ENCODE results near the gene TTN.

TTN gene

DNA sequence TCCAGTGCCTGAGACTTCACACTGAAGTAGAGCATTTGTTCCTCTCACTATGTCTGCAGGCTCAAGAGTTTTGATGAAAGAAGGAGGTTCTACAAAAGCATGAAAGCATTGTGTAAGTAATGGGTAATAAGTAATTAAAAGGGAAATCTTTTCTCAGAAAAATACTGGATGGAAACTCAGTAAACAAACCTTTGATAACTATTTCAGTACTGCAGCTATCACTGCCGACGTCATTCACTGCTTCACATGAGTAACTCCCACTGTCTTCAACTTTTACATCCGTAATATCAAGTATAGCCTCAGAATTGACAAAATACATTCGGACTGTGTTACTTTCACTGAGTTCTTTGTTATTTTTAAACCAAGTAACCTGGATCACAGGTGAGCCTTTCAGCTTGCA is 72.7 kb downstream of the TTN start:
- DNase-seq (ENCODE audit: low read depth in 1 of 2, low spot score in 1 of 2), result no peak

DNA sequence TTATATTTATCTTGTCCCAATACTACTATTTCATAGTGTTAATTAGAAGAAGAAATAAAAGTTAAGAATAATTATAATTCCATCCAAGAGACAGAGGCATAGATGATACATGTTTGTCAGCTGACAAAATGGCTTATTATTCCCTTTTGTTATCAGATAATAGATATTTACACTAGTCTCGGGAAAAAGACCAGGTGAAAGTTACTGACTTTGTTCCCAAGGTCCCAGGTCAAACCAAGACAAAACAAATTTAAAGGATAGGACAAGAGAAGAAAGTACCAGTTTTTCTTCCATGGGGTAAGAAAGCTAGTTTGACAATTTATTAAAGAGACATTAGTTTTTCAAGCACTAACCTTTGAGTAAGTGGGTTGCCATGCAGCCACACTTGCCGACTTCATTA is 73.2 kb downstream of the TTN start:
- no peak for DNase-seq (ENCODE audit: low read depth in 1 of 2, low spot score in 1 of 2)

DNA sequence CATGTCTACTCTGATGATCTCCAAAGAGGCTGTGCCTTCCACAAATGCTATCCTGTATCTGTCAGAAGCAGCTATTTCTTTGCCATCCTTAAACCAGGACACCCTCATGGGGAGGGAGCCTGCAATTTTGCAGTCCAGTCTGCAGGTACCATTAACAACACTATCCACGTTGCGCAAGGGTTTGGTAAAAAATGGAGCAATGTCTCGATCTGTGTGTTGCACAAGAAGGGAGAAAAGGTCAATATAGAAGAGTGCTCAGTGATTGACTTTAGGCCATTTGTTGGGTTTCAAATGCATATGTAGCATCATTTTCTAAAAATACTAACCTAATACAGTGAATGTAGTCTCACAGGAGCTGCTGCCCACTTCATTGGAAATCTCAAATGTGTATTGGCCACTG is 74.3 kb downstream of the TTN start:
- DNase-seq (ENCODE audit: low read depth in 1 of 2, low spot score in 1 of 2), result no peak

DNA sequence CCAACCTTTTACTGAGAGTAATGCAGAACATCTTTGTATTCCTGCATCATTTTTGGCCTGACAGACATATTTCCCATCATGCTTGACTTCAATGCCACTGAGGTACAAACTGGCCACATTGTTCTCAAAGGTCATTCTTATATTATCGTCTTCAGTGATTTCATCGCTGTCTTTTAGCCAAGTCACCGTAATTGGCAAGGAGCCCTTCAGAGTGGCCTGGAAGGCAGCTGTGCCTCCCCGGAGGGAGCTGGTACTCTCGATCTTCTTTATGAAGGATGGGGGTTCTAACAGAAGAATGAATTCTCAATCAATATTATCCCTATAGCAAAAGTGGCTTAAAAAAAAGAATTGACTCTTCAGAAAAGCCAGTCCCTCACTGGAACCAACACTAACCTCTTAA is 75.9 kb downstream of the TTN start:
- DNase-seq (ENCODE audit: low read depth in 1 of 2, low spot score in 1 of 2), result no peak

DNA sequence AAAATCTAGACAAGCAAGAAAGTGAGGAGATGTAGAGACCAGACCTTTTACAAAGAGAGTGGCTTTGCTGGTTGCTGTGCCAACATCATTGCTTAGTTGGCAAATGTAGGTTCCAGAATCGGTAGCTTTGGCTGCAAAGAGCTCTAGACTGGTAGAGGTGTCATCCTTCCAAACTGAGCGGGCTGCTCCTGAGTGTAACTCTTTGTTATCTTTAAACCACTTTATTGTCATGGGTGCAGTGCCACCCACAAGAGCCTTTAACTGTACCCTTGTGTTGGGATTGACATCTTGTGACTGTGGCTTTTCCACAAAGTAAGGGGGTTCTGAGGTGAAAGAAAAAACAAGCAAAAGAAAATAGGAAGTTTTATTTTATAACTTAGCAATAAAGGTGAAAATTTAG is 77.2 kb downstream of the TTN start:
- DNase-seq (ENCODE audit: low read depth in 1 of 2, low spot score in 1 of 2), result no peak

DNA sequence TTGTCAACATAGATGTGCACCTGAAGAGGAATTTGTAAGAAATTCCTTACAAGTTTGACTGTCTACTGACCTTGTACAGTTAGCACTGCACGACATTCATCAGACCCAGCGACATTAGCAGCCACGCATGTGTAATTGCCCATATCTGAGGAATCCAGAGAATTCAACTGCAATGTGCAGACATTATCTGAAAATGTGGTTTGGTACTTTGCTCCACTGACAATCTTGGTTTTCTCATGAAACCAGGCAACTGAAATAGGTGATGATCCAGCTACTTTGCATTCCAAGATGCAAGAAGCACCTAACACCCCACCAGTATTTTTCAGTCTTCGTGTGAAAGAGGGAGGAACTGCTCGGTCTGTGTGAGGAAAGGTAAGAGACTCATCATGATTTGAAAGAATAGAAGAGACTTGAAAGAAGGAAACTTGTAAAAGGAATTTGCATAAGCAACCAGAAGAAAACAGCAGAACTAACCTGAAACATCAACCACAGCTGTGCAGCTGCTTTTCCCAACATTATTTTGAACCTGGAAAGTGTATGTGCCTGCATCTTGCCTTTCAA is 83.4 kb downstream of the TTN start:
- no peak for DNase-seq (ENCODE audit: low read depth in 1 of 2, low spot score in 1 of 2)

DNA sequence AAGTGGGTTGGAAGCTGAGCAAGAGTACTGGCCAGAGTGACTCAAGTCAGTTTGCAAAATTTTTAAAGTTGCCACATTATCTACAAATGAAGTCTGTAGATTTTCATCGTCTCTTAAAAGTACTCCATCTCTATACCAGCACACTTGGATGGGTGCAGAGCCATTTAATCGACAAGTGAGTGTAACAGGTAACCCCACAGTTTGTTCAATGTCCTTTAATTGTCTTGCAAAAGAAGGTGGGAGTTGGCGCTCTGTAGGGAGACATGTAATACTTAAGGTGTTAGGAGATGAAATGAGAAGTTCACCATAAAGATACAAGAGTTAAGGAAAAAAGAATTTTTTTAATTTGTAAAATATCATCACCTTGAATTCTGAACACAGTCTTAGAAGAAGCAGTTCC is 84.9 kb downstream of the TTN start:
- DNase-seq (ENCODE audit: low read depth in 1 of 2, low spot score in 1 of 2), result no peak

DNA sequence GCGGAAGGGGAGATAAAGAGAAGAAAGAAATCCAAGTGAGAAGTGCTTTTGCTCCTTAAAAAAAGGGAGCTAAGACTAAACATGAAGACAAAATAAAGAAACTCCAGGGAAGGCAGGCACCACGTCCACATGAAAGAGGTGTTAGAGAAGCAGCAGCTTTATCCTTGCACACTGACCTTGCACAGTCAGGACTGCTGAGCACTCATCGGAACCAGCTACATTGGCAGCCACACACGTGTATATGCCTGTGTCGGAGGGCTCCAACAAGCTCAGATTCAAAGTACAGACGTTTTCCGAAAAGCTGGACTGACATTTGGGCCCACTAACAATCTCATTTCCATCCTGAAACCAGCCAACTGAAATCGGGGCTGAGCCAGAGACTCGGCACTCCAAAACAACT is 88.2 kb downstream of the TTN start:
- DNase-seq (ENCODE audit: low read depth in 1 of 2, low spot score in 1 of 2), result no peak

DNA sequence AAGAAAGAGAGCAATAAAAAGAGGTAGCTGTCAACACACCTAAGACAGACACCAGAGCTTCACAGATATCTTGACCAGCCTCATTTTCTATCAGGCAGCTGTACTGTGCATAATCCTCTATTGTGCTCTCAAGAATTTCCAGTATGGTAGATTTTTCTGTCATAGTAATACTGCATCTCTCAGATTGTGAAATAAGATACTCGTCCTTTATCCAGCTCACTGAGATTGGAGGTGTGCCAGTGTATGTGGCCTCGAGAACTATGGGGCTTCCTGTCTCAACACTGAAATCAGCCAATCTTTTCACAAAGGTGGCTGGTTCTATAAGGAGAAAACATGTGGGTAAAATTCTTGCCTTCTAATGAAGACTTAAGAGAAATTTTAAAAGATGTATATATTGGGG is 88.9 kb downstream of the TTN start:
- no peak for DNase-seq (ENCODE audit: low read depth in 1 of 2, low spot score in 1 of 2)

DNA sequence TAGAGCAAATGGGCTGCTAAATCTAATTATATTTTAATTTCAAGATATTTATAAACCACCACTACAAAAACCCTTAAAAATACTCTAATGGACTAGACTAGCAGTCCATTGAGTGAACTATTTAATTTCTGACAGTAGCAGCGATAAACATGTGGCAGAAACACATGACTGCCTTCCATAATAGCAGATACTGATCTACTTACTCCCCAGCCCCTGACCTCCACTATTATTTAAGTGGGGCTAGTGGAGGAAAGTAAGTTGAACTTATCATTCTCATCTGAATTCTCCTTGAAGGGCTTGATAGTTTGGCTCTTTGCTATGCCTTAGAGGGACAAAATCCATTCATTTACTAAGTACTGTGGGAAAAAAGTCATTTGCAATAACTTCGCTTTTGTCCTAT is 90.8 kb downstream of the TTN start:
- DNase-seq (ENCODE audit: low read depth in 1 of 2, low spot score in 1 of 2), result no peak

DNA sequence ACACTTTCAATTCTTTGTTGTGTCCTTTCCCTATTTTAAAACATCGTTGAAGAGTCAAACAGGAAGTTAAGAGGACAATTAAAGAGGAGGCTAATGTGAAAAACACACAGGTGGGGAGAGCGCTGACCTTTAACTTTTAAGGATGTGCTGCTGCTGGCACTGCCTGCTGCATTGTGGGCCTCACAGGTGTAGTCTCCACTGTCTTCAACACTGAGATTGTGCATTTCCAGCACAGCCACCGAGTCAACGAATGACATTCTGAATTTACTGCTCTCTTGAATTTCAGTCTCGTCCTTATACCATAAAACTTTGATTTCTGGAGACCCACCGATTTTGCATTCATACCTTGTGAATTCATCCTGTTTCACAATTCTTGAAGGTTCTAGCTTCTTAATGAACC is 91.9 kb downstream of the TTN start:
- no peak for DNase-seq (ENCODE audit: low read depth in 1 of 2, low spot score in 1 of 2)

DNA sequence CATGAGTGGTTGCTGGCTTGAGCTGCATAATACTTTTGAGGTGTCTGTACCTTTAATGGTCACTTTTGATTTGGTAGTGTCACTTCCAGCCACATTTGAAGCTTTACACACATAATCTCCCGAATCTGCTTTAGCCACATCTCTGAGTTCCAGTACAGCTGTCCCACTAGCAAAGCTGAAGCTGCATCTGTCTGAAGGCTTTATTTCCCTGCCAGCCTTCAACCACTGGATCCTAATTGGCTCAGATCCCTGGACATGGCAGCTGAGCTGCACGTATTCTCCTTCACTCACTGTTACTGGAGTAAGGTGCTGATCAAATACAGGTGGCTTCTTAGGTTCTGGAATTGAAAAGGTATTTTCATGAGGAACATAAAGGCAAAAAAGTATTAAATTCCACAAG is 99.7 kb downstream of the TTN start:
- DNase-seq (ENCODE audit: low read depth in 1 of 2, low spot score in 1 of 2), result no peak

DNA sequence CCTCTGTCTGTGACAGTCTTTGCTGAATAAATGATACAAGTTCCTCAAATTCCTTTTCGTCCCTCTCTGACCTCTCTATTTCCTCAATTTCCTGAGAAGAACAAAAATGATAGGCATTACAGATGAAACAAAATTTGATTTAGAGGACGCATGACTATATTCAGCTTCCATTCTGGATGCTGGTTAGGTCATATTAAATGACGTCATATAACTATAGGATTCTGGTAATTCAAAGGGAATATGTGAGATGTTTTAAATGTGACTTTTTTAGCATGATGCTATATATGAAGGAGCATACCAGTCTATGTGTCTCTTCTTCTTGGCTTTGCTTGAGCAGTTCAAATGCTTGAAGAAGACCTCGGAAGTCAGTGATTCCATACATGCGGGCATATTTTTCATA is 102.3 kb downstream of the TTN start:
- no peak for DNase-seq (ENCODE audit: low read depth in 1 of 2, low spot score in 1 of 2)

DNA sequence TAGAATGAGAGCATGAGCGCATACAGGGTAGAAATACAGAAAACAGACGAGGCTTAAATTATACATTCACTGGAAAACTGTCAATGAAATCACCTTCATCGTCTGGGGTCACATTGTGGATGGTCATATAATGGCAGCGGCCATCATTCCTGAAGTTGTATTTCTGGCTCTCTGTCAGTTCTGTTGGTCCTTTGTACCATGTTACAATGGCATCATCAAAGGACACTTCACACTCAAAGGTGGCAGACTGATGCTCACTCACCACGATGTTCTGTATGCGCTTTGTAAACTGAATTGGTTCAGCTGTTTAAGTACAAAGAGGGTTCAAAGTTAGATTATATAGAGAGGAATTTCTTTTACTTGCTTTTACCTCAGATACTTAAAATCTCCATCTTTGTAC is 104.9 kb downstream of the TTN start:
- no peak for DNase-seq (ENCODE audit: low read depth in 1 of 2, low spot score in 1 of 2)

DNA sequence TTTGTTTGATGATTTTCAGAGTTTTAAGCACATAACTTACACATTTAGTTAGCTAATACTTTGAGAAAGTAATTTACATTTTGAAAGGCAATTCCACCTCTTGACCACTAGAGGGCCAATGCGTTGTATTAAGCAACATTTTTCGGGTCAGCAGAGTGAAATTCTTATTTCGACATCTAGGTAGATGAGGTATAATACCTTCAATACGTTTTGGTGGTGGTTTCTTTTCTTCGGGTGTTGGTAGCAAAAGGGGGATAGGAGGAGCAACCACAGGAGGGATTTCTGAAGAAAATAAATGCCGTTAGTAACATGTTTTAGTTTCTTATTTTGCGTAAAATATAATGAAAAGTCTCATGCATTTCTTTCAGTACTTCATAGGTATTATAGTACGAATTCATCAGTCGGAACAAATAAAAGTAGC is 106.3 kb downstream of the TTN start:
- DNase-seq (ENCODE audit: low read depth in 1 of 2, low spot score in 1 of 2), result no peak

DNA sequence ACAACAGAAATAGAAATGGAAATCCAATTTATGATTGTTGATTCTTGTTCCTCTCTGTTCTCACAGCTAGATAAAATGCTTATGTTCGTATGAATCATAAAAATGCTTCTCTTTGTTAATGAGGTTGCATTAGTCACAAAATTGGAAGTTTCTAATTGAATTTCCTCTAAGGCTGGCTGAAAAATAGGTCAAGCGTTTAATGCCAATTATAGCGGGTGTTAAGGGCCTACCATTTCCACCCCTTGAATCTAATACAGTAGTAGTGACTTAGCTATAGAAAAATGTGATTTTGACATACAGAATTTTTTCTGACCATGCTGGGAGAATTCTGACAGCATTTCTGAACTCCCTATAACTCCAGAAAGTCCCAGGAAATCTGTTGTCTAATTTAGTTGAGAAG is 107.1 kb downstream of the TTN start:
- no peak for DNase-seq (ENCODE audit: low read depth in 1 of 2, low spot score in 1 of 2)

DNA sequence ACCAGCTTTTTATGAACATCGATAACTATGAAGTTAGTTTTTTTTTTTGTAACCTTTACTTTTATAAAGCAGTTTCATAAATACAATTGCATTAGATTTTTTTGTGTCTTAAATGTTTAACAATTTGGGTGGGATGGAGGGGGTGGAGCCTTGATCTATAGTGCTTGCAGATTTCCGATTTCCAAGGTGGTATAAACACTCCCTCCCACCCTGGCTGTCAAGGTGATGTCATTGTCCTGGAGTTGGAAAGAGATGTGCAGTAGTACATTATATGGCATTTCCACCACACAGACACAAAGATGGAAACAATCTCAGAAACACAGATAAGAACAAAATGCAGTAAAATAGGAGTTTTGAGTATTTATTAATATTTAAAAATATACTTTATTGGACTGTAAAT is 114.4 kb downstream of the TTN start:
- DNase-seq (ENCODE audit: low read depth in 1 of 2, low spot score in 1 of 2), result no peak

DNA sequence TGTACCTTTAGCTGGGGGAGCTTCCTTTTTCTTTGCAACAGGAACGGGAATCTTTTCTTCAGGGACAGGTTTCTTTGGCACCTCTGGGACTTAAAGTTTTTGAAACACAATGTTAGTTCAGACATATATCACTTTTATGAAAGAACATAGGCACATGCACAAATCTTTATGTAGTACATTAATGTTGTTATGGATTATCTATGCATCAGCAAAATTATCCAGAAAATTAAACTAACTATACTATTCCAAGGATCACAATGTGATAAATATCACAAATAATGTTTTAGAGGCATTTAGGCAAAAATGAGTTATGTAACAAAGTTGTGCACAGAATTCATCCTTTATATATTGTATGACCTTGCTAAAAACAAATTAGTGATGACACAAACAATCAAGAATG is 117.4 kb downstream of the TTN start:
- DNase-seq (ENCODE audit: low read depth in 1 of 2, low spot score in 1 of 2), result no peak

DNA sequence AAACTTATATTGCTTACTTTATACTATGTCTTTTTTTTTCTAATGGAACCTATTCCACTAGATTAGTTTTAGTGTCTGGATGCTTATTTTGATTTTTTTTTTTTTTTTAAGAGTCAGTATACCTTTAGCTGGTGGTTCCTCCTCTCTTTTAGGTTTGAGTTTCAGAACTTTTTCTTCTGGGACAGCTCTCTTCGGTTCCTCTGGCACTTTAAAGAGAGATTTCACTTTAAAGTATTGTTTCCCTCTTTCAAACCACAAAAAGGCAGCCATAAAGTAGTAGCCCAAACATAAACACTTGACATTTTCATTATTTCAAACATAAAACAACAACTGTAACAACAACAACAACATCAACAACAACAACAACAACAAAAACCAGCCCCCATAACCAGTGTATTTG is 123.3 kb downstream of the TTN start:
- DNase-seq (ENCODE audit: low read depth in 1 of 2, low spot score in 1 of 2), result no peak

DNA sequence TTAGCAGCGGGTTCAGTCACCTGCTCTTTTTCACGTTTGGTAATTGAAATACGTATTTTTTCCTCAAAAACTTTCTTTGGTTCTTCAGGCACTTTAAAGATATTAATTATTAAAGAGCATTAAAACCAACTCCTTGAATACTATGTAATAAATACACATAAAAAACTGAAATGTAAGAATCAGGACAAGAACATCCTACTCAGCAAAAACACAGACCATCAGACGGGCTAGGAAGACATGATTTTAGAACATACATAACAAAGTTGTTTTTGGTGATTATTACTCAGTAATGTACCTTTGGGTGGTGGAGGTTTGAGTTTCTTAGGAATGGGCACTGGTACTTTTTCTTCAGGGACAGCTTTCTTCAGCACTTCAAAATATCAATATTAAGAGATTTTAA is 126.1 kb downstream of the TTN start:
- DNase-seq (ENCODE audit: low read depth in 1 of 2, low spot score in 1 of 2), result no peak

DNA sequence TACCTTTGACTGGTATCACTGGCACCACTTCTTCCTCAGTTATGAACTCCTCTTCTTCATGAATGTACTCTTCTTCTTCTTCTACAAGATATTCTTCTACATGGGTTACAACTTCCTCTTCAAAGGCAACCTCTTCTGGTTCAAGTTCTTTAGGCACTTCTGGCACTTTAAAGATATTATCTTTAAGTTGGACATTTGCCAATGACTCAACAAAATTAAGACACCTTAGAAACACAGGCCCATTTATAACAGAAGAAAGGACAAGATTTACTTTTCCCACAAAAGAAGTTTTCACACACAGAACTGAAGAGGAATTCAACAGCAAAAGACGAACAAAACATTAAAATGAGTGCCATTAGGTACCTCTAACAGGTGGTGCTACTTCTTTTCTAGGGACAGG is 127.3 kb downstream of the TTN start:
- no peak for DNase-seq (ENCODE audit: low read depth in 1 of 2, low spot score in 1 of 2)

DNA sequence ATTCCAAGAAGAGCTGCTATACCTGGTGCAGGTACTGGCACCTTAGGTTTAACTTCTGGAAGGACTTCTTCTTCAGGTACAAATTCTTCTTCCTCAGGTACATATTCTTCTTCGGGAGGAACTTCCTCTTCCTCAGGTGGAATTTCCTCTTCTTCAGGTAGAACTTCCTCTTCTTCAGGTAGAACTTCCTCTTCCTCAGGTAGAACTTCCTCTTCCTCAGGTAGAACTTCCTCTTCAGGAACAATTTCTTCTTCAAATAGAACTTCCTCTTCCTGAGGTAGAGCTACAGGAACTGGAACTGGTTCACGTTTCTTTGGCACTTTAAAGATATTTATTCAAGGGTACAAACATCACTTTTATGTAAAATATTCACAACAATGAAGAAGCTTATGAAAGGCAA is 129.6 kb downstream of the TTN start:
- no peak for DNase-seq (ENCODE audit: low read depth in 1 of 2, low spot score in 1 of 2)

DNA sequence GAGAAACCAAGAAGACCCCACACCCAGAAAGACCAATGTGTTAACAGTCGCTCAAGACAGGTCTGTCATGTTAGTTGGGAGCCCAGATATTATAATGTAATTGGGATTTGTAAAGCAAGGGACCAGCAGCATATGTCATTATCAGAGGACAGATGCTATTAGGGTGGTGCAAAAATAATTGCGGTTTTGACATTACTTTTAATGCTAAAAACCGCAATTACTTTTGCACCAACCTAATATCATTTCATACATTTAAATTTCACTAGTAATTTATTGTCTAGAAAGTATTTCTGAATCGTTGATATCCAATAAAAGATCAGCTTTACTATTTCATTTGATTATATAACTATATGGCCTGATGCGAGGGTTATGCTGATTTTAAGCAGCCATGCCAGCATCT is 131.2 kb downstream of the TTN start:
- DNase-seq (ENCODE audit: low read depth in 1 of 2, low spot score in 1 of 2), result no peak

DNA sequence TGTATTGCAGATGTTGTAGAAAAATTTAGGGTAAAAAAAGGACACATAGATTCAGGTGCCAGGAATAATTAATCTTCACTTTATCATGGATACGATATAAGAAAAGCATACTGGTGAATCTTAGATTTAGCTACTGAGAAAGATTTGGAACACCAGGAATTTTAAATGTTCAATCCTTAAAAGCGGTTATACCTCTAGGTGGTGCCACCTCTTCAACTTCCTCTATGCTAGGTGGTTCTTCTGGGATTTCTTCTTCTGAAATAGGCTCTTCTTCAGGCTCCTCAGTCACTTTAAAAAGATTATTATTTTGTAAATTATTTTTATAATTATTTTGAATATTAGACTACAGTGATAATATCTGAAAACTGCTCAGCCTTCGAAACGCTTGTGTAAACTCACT is 133.1 kb downstream of the TTN start:
- no peak for DNase-seq (ENCODE audit: low read depth in 1 of 2, low spot score in 1 of 2)

Data from activated T-helper 1 cell treated with anti-CD3 and anti-CD28 coated beads, Interleukin-2, amount 50 U/mL, for 16 hours (primary cell).